ENCODE measurements around the gene RAB4A. TPM values are rescaled to one million over a fixed set of nuclear protein-coding genes. Genes with fewer than 3 reads are reported as not detected.

The RAB4A gene
- total RNA-seq, 1 donor from 2014 or later, result 25.1 TPM

Other genes with a start within 250 kb of the RAB4A start
- 8.4 and 8.8 TPM in 2 replicates for gene CCSAP, start 71.9 kb downstream of the RAB4A start, total RNA-seq
- gene ACTA1, start 163.0 kb downstream of the RAB4A start, total RNA-seq, result 0.15 TPM in 1 of 2 replicates, not detected in the other
- 37.5 and 38.8 TPM in 2 replicates for gene NUP133, start 237.2 kb downstream of the RAB4A start, total RNA-seq